ENCODE results near the gene FSTL4. TPM values are rescaled to one million over a fixed set of nuclear protein-coding genes. Genes with fewer than 3 reads are reported as not detected.

The FSTL4 gene
- total RNA-seq, 4 donors from 2014 or later = 0.33 to 0.78 (median 0.34) TPM; not detected in 1

DNA sequence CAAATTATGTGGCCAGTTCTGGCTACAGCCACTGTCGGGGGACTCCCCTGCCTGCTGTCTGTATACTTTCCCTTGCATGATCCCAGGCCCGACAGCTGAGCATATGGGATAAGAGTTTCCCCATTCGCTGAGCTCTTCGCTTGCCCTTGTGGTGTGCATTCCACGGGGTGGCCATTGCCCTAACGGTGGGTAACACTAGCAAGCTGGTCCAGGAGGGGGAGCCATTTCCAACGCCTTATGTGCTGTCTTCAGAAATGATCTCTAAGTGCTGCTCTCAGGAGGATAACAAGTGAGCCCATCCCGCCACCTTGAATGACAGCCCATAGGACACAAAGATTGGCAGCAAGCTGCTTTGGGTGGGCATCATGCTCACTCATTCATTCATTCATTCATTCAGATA, 190.9 kb downstream of the FSTL4 start:
- no peak overlapping the region for H3K4me3 ChIP-seq
- no peak overlapping the region for H3K27ac ChIP-seq (replicated peaks in 1 of 4)
- H3K36me3 ChIP-seq = no peaks in the 10 kb centered on the region
- intact Hi-C loops (cut with DNase I) = loop anchor here (5.0 kb wide), 1 partner anchor 451 kb away; no protein-coding TSS in a partner anchor
- no peak for DNase-seq (ENCODE audit: extremely low spot score)
- peaks cover 0 to 5% (median 0%) of the 10 kb centered on the region in 4 donors for H3K4me1 ChIP-seq
- WGBS = 78% methylated on average over 7 of the region's 8 CpGs
- TF ChIP-seq POLR2AphosphoS5 (IDR thresholded peaks at IDR 0.05) (no peak), EP300 (IDR thresholded peaks at IDR 0.05) (no peak), POLR2A (IDR thresholded peaks at IDR 0.05; ENCODE audit: low read depth) (no peak)
- TF ChIP-seq, protein P1, sequence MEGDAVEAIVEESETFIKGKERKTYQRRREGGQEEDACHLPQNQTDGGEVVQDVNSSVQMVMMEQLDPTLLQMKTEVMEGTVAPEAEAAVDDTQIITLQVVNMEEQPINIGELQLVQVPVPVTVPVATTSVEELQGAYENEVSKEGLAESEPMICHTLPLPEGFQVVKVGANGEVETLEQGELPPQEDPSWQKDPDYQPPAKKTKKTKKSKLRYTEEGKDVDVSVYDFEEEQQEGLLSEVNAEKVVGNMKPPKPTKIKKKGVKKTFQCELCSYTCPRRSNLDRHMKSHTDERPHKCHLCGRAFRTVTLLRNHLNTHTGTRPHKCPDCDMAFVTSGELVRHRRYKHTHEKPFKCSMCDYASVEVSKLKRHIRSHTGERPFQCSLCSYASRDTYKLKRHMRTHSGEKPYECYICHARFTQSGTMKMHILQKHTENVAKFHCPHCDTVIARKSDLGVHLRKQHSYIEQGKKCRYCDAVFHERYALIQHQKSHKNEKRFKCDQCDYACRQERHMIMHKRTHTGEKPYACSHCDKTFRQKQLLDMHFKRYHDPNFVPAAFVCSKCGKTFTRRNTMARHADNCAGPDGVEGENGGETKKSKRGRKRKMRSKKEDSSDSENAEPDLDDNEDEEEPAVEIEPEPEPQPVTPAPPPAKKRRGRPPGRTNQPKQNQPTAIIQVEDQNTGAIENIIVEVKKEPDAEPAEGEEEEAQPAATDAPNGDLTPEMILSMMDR (IDR thresholded peaks at IDR 0.05) = no peak
- no peaks in the 10 kb centered on the region for H3K9me3 ChIP-seq
- H3K27me3 ChIP-seq = peaks cover 0 to 11% (median 0%) of the 10 kb centered on the region in 4 donors

DNA sequence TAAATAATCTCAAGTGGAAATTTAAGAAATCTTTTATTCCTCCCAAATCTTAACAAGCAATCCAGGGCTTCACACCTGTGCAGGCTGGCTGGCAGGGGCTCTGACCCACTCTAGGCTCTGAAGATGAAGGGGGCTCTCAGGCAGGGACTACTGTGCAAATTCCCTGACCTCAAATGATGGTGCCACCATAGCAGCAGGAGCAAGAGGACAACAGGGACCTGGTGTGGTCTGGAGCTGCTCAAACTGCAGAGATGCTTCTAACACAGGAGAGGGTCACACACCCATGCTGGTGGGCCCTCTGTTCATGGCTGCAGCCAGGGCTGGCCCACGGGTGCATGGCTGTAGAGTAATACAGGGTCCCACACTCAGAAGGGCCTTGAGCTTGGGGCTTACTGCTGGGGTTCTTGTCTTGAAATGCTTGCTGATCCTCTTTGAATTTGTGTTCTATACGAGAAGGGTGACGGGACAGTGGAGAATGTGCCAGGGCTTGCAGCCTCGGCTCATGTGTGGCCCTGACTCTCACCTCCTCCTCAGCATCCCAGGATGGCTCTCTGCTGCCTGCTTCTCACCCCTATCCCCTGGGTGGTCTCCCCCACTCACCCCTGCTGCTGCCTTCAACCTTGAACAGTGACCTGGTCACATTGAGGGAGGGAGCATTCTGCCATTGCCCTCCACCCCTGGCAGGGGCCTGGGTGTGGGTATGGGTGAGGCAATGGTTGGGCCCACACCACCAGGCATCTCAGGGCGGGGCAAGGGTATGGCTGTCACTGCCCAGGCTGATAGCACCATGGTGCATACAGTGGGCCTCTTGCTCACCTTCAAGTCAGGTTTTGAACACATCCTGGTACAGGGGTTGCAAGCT, 191.7 kb downstream of the FSTL4 start:
- H3K27me3 ChIP-seq = peaks cover 0 to 11% (median 0%) of the 10 kb centered on the region in 4 donors
- peak; percentile 88 for DNase-seq (ENCODE audit: extremely low spot score)
- 95% methylated on average over 4 of the region's 5 CpGs for WGBS
- H3K27ac ChIP-seq (replicated peaks in 1 of 4) = no peak overlapping the region
- peaks cover 0 to 5% (median 0%) of the 10 kb centered on the region in 4 donors for H3K4me1 ChIP-seq
- no peaks in the 10 kb centered on the region for H3K9me3 ChIP-seq
- no peaks in the 10 kb centered on the region for H3K36me3 ChIP-seq
- no peak for TF ChIP-seq POLR2A (IDR thresholded peaks at IDR 0.05; ENCODE audit: low read depth)
- TF ChIP-seq, protein P1 (IDR thresholded peaks at IDR 0.05) = no peak
- no peak for TF ChIP-seq POLR2AphosphoS5 (IDR thresholded peaks at IDR 0.05)
- TF ChIP-seq EP300 (IDR thresholded peaks at IDR 0.05) = no peak
- intact Hi-C loops (cut with DNase I) = loop anchor here (5.0 kb wide), 1 partner anchor 452 kb away; no protein-coding TSS in a partner anchor
- no peak overlapping the region for H3K4me3 ChIP-seq

DNA sequence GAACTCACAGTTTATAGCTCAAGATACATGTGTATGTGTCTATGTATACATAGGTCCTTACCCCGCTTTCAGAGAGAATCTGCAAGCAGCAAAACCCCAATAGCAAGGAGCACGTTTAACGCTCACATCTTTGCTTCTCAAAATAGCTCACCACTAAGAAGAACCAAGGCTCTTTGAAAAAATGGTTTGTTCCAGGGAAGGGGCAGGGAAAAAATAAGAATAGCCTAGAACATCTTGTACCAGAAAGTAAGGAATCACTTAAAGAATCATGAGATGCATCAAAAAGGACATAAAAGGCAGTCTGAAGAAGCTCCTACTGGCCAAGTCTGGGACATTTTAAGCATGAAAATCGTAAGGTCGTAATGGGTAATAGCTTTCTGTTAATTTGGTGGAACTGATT, 196.4 kb downstream of the FSTL4 start:
- H3K4me1 ChIP-seq = no peaks in the 10 kb centered on the region
- intact Hi-C loops (cut with DNase I) = no loop called here
- no peak overlapping the region for H3K4me3 ChIP-seq
- no peak for DNase-seq (ENCODE audit: extremely low spot score)
- H3K27ac ChIP-seq (replicated peaks in 1 of 4) = no peak overlapping the region
- 89% methylated on average over 5 of the region's 5 CpGs for WGBS
- H3K36me3 ChIP-seq = no peaks in the 10 kb centered on the region
- TF ChIP-seq POLR2A (IDR thresholded peaks at IDR 0.05; ENCODE audit: low read depth) = no peak
- TF ChIP-seq, protein P1 (IDR thresholded peaks at IDR 0.05) = no peak
- no peak for TF ChIP-seq POLR2AphosphoS5 (IDR thresholded peaks at IDR 0.05)
- no peaks in the 10 kb centered on the region for H3K9me3 ChIP-seq
- H3K27me3 ChIP-seq = peaks cover 0 to 16% (median 0%) of the 10 kb centered on the region in 4 donors

DNA sequence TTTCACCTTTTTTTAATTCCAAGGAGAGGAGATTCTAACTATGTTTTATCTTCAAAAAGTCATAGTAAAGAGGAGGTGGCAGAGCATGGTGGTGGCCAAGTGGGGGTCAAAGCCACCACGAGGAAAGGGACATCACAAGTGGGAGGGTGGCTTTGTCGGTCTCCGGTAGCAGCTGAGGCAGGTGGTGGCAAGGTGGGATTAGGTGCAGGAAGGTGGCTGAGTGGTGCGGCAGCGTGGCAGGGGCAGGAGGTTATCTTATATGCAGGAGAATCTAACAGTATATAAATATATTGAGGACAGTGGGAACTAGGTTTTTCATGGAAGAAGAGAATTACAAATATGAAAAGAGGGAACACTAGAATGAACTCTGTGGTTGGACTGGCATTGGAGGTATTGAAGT, 196.8 kb downstream of the FSTL4 start:
- Histone ChIP-seq H3K36me3 (no peaks in the 10 kb centered on the region), H3K4me1 (no peaks in the 10 kb centered on the region), H3K27ac (replicated peaks in 1 of 4) (no peak overlapping the region), H3K27me3 (peaks cover 0 to 15% (median 0%) of the 10 kb centered on the region in 4 donors), H3K9me3 (no peaks in the 10 kb centered on the region), H3K4me3 (no peak overlapping the region)
- DNase-seq (ENCODE audit: extremely low spot score) = no peak
- TF ChIP-seq POLR2A (IDR thresholded peaks at IDR 0.05; ENCODE audit: low read depth) (no peak), EP300 (IDR thresholded peaks at IDR 0.05) (no peak), POLR2AphosphoS5 (IDR thresholded peaks at IDR 0.05) (no peak)
- TF ChIP-seq, protein P1 (IDR thresholded peaks at IDR 0.05) = no peak
- 90% methylated on average over 5 of the region's 5 CpGs for WGBS
- intact Hi-C loops (cut with DNase I) = no loop called here
